ENCODE data around the gene GRAPL.
"Not testable (repeated sequence)": the region's sequence is repeated elsewhere in the genome, so short reads cannot be mapped to it uniquely, and the experiment has no call there.

GRAPL gene

DNA sequence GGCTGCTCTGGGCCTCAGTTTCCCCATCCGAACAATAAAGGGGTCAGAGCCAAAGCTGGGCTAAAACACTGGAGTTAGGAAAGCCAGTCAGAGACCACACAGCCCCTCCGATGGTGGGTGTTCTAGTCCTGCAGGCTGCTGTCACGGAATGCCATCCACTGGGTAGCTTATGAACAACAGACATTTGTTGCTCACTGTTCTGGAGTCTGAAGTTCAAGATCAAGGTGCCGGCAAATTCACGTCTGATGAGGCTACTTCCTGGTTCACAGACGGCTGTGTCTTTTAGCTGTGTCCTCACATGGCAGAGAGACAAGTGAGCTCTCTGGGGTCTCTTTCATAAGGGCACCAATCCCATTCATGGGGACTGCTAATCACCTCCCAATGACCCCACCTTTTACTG, 9.2 kb downstream of the GRAPL start:
- H3K4me3 ChIP-seq (ENCODE audit: low read depth, low read length) = not testable (repeated sequence)

- H3K4me3 ChIP-seq (ENCODE audit: low read depth, low read length) = not testable (repeated sequence)
Observed at GRCh38 chr17:19137959-19138358, 10.6 kb downstream of the GRAPL start.

- H3K4me3 ChIP-seq (ENCODE audit: low read depth, low read length) = not testable (repeated sequence)
Observed at GRCh38 chr17:19141366-19142155, 14.2 kb downstream of the GRAPL start.

GRCh38 chr17:19142419-19142818, 15.0 kb downstream of the GRAPL start:
- not testable (repeated sequence) for H3K4me3 ChIP-seq (ENCODE audit: low read depth, low read length)

DNA sequence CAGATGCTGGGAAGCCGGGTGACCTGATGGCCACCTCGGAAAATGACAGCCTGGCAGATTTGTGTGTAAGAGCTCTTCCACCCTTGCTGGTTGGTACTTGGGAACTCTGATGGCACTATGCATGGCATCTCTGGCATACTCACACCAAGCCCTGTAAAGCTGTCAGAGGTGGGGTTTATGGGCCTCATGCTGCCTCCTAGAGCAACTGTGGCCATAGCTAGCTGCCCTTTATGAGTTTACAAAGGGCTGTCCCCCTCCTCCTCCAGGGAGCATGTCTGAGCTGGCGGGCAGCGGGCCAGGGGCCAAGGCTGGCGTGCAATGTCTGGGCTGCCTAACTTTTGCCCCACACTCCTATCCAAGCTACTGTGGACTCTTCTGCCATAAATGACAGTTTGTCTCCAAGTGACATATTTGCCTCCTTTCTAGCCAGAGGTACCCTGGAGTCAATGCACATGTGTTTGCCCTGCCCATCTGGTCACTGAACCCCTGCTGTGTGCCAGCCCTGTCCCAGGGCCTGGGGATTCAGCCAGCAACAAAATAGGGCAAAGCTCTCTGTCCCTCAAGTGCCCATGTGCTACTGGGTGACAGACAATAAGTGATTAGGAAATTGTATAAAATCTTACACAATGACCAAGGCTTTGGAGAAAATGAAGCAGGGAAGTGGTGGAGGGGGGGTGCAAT, 15.8 kb downstream of the GRAPL start:
- not testable (repeated sequence) for H3K4me3 ChIP-seq (ENCODE audit: low read depth, low read length)

DNA sequence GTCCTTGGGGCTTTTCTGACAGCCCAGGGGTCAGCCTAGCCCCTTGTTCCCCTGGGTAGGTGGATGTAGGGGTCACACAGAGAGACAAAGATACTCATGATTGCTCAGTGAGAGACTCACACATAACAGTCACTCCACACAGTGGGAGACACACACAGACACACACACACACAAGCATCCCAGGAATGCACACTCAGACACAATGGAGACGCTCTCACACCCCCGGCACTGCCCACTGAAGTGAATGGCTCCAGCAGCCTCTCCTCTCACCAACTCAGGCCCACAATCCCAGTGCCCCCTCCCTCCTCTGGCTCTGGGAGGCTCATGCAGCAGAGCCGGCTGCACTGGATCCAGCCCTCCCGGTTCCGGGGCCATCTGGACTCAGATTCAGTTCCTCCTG, 17.0 kb downstream of the GRAPL start:
- H3K4me3 ChIP-seq (ENCODE audit: low read depth, low read length) = not testable (repeated sequence)

DNA sequence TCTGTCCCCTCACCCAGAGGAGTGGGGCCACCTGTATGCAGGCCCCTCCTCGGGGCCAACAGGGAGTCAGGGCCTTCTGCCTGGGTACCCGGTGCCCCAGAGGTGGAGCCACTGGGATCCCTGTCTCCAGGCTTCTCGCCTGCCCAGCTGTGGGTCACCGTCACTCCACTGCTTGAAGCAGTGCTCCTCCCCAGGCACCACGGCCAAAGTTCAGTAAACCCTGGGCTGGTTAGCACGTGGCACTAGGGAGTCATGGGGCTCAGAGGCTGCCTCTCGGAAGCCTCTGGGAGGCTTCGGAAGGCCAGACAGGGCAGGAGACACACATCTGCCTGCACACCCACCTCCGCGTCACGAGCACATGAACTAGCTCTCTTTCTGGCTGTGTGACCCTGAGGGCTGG, 18.1 kb downstream of the GRAPL start:
- H3K4me3 ChIP-seq (ENCODE audit: low read depth, low read length) = not testable (repeated sequence)

DNA sequence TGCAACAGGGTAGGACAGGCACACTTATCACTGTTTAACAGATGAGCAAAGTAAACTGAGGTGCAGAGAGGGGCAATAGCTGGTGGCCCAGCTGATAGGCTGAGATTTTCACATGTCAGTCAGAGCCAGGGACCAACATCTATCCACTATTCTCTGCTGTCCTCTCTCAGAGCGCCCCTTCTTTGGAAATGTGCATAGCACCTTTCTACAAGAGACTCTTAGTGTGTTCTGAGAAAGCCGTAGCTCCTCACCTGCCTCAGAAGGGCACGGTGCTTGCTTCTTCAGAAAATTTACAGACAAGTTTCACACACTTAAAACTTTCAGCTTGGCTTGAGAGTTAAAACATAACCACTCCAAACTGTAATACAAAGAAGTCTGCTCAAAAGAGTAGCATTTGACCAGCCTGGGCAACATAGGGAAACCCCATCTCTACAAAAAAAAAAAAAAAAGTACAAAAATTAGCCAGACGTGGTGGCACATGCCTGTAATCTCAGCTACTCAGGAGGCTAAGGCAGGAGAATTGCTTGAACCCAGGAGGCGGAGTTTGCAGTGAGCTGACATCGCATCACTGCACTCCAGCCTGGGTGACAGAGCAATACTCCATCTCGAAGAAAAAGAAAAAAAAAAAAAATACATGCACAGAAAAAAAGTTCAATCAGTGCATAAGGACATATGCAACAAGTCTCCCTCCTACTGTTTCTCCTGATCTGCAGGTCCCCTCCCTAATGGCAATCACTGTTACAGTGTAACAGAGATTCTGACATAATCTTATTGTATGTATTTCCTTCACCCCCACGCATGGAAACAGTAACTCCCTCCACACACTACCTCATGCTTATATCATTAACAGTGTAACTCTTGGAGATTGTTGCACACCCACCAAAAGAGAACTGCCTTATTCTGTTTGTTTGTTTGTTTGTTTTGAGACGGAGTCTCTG, 23.6 kb downstream of the GRAPL start:
- not testable (repeated sequence) for H3K4me3 ChIP-seq (ENCODE audit: low read depth, low read length)

DNA sequence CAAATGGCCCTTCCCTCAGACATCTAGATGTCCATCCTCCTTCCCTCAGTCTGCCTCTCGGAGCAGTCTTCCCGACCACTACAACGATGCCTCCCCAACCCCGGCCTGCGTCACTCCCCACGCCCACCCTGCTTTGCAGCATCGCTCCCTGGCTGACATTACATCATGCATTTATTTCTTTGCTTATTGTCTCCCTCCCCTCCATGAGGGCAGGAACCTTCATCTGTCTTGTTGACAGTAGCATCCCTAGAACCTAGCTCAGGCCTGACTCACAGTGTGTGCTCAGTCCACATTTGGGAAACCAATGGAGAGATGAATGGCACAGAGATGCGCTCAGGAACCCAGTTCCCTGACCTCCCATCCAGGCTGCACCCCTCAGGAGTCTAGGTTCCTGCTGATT, 30.2 kb downstream of the GRAPL start:
- not testable (repeated sequence) for H3K4me3 ChIP-seq (ENCODE audit: low read depth, low read length)

DNA sequence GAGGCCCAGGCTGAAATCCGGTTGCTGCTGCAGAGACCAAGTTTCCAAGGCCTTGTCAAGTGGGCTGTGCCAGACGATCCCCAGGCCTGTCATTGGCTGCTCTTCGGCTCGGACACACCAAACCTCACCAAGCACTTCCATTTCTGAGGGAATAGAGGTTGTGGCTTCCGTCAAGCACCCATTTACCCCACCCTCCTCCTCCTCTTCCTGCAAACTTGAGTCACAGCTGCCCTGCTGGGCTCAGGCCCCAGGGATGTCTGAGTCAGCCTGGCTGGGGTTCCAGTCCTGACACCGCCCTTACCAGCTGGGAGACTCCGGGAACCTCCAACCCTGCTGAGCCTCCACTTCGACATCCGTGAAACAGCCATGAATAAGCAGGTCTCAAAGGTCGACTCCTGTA, 31.1 kb downstream of the GRAPL start:
- not testable (repeated sequence) for H3K4me3 ChIP-seq (ENCODE audit: low read depth, low read length)

GRCh38 chr17:19158938-19159337, 31.5 kb downstream of the GRAPL start:
- not testable (repeated sequence) for H3K4me3 ChIP-seq (ENCODE audit: low read depth, low read length)

- H3K4me3 ChIP-seq (ENCODE audit: low read depth, low read length) = not testable (repeated sequence)
Observed at GRCh38 chr17:19161308-19162107, 34.1 kb downstream of the GRAPL start.

DNA sequence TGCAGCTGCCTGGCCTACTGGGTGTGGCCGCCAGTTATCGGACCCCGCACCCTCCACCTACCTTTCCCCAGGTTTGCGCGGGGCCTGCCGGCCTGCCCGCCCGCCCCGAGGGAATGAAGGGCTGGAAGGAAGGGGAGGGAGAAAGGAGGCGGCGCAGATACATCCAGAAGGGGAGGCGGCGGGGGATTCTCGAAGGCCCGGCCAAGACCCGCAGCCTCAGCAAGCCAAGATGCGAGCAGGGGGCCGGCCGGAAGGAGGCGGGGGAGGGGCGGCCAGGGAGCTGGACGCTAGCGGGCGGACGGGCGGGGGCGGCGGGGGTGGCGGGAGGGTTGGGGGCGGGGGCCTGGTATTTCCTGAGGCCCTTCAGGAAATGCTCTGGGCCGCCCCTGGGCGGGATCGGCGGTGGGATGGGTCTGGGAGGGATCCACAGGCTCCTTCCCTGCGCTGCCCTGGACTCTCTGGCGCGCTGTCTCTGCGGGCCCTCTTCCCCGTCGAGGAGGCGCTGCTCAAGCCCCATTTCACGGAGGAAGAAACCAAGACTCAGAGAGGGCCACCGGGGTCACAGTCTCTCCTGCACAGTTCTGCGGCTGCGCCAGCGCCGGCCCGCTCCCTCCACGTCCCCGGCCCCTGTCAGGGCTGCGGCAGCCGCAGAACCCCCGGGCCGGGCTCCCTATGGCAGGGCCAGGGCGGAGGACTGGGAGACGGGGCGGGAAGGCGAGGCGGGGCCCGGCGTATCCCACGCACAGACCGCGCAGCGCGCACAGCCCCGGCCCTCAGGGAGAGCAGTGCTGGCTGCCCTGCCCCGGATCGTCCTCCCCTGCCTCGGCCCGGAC, 35.2 kb downstream of the GRAPL start:
- not testable (repeated sequence) for H3K4me3 ChIP-seq (ENCODE audit: low read depth, low read length)

- H3K4me3 ChIP-seq (ENCODE audit: low read depth, low read length) = not testable (repeated sequence)
Observed at GRCh38 chr17:19174422-19174821, 47.0 kb downstream of the GRAPL start.

GRCh38 chr17:19175410-19175809, 48.0 kb downstream of the GRAPL start:
- not testable (repeated sequence) for H3K4me3 ChIP-seq (ENCODE audit: low read depth, low read length)

DNA sequence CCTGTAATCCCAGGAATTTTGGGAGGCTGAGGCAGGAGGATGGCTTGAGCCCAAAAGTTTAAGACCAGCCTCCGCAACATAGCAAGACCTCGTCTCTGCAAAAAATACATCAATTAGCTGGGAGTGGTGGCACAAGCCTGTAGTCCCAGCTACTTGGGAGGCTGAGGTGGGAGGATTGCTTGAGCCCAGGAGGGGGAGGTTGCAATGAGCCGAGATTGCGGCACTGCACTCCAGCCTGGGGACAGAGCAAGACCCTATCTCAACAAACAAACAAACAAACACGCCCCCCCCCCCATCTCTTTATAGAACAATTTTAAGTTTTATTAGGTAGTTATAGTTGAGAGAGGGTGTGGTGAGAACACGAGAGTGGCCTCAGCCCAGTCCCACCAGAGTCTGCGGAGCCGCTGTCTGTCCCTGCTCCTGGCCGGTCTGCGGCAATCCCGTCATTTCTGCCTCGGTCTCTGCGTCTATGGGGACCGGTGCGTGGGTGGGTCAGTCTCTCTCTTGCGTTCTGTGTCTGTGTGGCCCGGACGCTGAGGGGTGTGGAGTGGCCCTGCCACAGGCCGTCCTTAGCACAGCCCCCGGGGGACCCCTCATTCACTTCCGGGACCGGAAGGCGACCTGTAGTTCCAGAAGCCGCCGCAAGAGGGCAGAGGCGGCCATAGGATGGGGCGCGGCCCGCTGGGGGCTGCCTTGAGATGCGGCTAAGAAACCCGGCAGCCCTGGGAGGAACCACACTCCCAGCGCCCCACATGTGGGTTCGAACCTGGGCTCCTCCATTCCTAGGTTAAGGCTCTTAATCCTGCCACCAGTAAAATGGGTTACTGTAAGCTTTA, 53.9 kb downstream of the GRAPL start:
- not testable (repeated sequence) for H3K4me3 ChIP-seq (ENCODE audit: low read depth, low read length)

DNA sequence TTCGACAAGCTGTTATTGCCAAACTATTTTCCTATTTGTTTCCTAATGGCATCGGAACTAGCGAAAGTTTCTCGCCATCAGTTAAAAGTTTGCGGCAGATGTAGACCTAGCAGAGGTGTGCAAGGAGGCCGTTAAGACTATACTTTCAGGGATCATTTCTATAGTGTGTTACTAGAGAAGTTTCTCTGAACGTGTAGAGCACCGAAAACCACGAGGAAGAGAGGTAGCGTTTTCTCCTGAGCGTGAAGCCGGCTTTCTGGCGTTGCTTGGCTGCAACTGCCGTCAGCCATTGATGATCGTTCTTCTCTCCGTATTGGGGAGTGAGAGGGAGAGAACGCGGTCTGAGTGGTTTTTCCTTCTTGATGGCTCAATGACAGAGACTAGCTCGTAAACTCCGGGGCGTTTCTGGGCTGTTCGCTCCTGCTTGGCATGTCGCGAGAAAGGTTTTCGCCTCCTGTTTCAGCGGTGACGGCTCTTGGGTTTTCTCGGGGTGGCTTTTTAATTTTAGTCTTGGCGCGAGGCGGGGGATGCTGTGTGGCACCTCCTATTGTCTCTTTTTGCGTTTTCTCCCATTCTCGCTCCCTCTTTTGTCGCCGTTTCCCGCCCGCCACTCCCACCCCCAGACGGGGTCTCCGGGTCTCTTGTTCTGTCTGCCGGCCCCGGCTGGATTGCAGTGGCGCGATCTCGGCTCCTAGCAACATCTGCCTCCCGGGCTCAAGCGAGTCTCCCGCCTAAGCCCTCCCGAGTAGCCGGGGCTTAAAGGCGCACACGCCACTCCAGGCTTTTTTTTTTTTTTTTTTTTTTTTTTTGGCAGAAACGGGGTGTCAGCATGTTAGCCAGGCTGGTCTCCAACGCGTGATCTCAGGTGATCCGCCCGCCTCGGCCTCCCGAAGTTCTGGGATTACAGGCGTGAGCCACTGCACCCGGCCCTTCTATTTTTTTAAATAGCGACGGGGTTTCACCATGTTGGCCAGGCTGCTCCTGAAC, 60.8 kb downstream of the GRAPL start:
- H3K4me3 ChIP-seq (ENCODE audit: low read depth, low read length) = not testable (repeated sequence)

Data from iPS-11a (cell line).